Stomach (tissue), 9 donors: ENCODE measurements around the gene PAMR1. TPM values are rescaled to one million over a fixed set of nuclear protein-coding genes. Genes with fewer than 3 reads are reported as not detected.

Experiments used
- DNase-seq, 2 donors: peaks; one replicate each; pipeline versions ENCODE4 v3.0.0 to v3.0.0-alpha.2; 2013 to 2019
- H3K27ac ChIP-seq, 5 donors: fragments of 200-600 bp in 4 of 5; sonication (generic) in 4 of 5; one replicate each; pipeline ENCODE4 v1.5.1; 2013 to 2019; ENCODE audit warnings: mild to moderate bottlenecking in 1 of 5, moderate library complexity in 1 of 5
- H3K27me3 ChIP-seq, 3 donors: fragments of 200-600 bp; sonication (generic); one replicate each; pipeline ENCODE4 v1.5.1; 2017 to 2019; ENCODE audit warnings: mixed run types in 1 of 3
- H3K36me3 ChIP-seq, 4 donors: fragments of 200-600 bp; sonication (generic); 1 replicate in 3 of 4; 2 replicates in 1 of 4; pipeline ENCODE4 v1.5.1; 2016 to 2019
- H3K4me1 ChIP-seq, 4 donors: fragments of 200-600 bp; sonication (generic); one replicate each; pipeline ENCODE4 v1.5.1; 2016 to 2019
- H3K4me3 ChIP-seq, 4 donors: fragments of 200-600 bp; sonication (generic) in 3 of 4; one replicate each; pipeline ENCODE4 v1.5.1; 2016 to 2019; ENCODE audit warnings: mild to moderate bottlenecking in 1 of 4
- H3K9me3 ChIP-seq, 4 donors: fragments of 200-600 bp; sonication (generic); one replicate each; pipeline ENCODE4 v1.5.1; 2016 to 2019
- CTCF ChIP-seq, 7 experiments: fragments of 450-650 bp in 4 of 7; fragments of 200-600 bp in 3 of 7; sonication (generic) in 3 of 7; IDR thresholded peaks; one replicate each; pipeline ENCODE4 v1.5.1; 2016 to 2019; ENCODE audit warnings: antibody characterized with exemption in 7 of 7, control low read depth in 2 of 7, mild to moderate bottlenecking in 1 of 7
- EP300 ChIP-seq: sonication (generic); formaldehyde crosslinking; IDR thresholded peaks from one replicate; pipeline ENCODE4 v1.6.1; 2017; ENCODE audit warnings: antibody characterized with exemption
- POLR2A ChIP-seq, 4 donors: fragments of 450-650 bp; IDR thresholded peaks; one replicate each; pipeline ENCODE4 v1.6.1; 2016; ENCODE audit warnings: antibody characterized with exemption in 4 of 4, control low read depth in 2 of 4, mild to moderate bottlenecking in 1 of 4, moderate library complexity in 1 of 4
- POLR2AphosphoS5 ChIP-seq, 3 donors: sonication (generic); formaldehyde crosslinking; IDR thresholded peaks; one replicate each; pipeline ENCODE4 v1.6.1; 2016; ENCODE audit warnings: antibody characterized with exemption in 3 of 3
- WGBS, 5 donors: extraction: QIAGEN DNeasy Blood & Tissue Kit in 3 of 5; methylation state at CpG; one replicate each; pipeline versions ENCODE4 v1.1.5 to v1.1.7; 2013 to 2018; 5-methylcytosine and 5-hydroxymethylcytosine counted together
- intact Hi-C: fragments of 100-400 bp; cut with DNase I; formaldehyde crosslinking; loops from one replicate; pipeline ENCODE4 v1.15.1; 2023; ENCODE audit warnings: low total_unique reads
- polyA plus RNA-seq, 3 donors: library from polyadenylated mRNA; stranded (reverse); fragments of 200-250 nt; gene quantifications; one replicate each; pipeline ENCODE4 v1.2.3, GENCODE V29; 2013
- total RNA-seq, 5 donors: library from RNA; depleted of rRNA; stranded (reverse); fragments of >200 nt; gene quantifications; one replicate each; pipeline versions ENCODE4 v1.1.0 to v1.2.3, GENCODE V29; 2014 to 2016
- donor health status: healthy with polysubstance abuse.
- donor health status: Bipolar disorder and iron deficiency.
- donor health status: healthy.

Gene PAMR1
- total and polyA plus RNA-seq, 8 donors: under 0.01 to 26.8 (median 0.58) TPM; not detected in 1

DNA sequence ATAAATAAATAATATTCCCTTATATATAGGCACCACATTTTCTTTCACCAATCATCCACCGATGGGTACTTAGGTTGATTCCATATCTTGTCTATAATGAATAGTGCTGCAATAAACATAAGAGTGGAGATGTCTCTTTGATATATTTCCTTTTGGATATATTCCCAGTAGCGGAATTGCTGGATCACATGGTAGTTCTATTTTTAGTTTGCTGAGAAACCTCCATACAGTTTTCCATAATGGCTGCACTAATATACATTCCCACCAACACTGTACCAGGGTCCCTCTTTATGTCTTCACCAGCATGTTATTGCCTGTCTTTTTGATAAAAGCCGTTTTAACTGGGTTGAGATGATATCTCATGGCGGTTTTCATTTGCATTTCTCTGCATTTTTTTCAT is 23.6 kb downstream of the PAMR1 start:
- intact Hi-C loops: no loop called here
- 54 to 78% (median 71%) methylated on average over 4 of the region's 4 CpGs for WGBS, 5 donors

GRCh38 chr11:35500744-35501143 is 24.7 kb downstream of the PAMR1 start:
- DNase-seq: no peak
- H3K27ac ChIP-seq: no peak overlapping the region
- no peaks in the 10 kb centered on the region for H3K27me3 ChIP-seq
- no peaks in the 10 kb centered on the region for H3K36me3 ChIP-seq
- peaks cover 0 to 5% (median 2%) of the 10 kb centered on the region in 4 donors for H3K4me1 ChIP-seq
- peaks cover 0 to 6% (median 0%) of the 10 kb centered on the region in 4 donors for H3K9me3 ChIP-seq
- no peak overlapping the region for H3K4me3 ChIP-seq
- no peak for TF ChIP-seq POLR2A (IDR thresholded peaks at IDR 0.05)
- TF ChIP-seq EP300: no peak
- no peak for TF ChIP-seq POLR2AphosphoS5 (IDR thresholded peaks at IDR 0.05)
- no peak for TF ChIP-seq CTCF (IDR thresholded peaks at IDR 0.05)
- intact Hi-C loops: no loop called here

More for the DNA sequence above, 23.6 kb downstream of the PAMR1 start:
- Histone ChIP-seq H3K9me3 (peaks cover 0 to 6% (median 0%) of the 10 kb centered on the region in 4 donors), H3K4me1 (peaks cover 0 to 5% (median 2%) of the 10 kb centered on the region in 4 donors), H3K27me3 (no peaks in the 10 kb centered on the region), H3K4me3 (no peak overlapping the region), H3K27ac (no peak overlapping the region), H3K36me3 (no peaks in the 10 kb centered on the region)
- no peak for TF ChIP-seq POLR2AphosphoS5 (IDR thresholded peaks at IDR 0.05)
- TF ChIP-seq CTCF (IDR thresholded peaks at IDR 0.05): no peak
- TF ChIP-seq EP300: no peak
- no peak for TF ChIP-seq POLR2A (IDR thresholded peaks at IDR 0.05)
- DNase-seq: peak in 1 of 2 donors; percentile 43

DNA sequence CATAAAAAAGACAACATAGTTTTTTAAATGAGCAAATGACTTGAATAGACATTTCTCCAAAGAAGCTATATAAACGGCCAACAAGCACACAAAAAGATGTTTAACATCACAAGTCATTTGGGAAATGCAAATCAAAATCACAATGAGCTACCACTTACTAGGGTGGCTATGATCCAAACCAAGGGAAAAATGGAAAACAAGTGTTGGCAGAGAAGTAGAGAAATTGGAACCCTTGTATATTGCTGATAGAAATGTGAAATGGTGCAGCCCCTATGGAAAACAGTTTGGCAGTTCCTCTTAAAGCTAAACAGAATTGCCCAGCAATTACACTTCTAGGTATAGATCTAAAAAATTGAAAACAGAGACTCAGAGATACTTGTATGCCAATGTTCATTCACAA is 29.0 kb downstream of the PAMR1 start:
- Histone ChIP-seq H3K27ac (no peak overlapping the region), H3K4me1 (peaks cover 0 to 5% (median 2%) of the 10 kb centered on the region in 4 donors), H3K36me3 (no peaks in the 10 kb centered on the region), H3K27me3 (no peaks in the 10 kb centered on the region), H3K4me3 (no peak overlapping the region), H3K9me3 (no peaks in the 10 kb centered on the region)
- DNase-seq: no peak
- TF ChIP-seq POLR2AphosphoS5 (IDR thresholded peaks at IDR 0.05): no peak
- TF ChIP-seq EP300: no peak
- TF ChIP-seq CTCF (IDR thresholded peaks at IDR 0.05): no peak
- no peak for TF ChIP-seq POLR2A (IDR thresholded peaks at IDR 0.05)
- intact Hi-C loops: no loop called here
- WGBS, 5 donors: 43 to 66% (median 52%) methylated on average over 1 of the region's 1 CpG

DNA sequence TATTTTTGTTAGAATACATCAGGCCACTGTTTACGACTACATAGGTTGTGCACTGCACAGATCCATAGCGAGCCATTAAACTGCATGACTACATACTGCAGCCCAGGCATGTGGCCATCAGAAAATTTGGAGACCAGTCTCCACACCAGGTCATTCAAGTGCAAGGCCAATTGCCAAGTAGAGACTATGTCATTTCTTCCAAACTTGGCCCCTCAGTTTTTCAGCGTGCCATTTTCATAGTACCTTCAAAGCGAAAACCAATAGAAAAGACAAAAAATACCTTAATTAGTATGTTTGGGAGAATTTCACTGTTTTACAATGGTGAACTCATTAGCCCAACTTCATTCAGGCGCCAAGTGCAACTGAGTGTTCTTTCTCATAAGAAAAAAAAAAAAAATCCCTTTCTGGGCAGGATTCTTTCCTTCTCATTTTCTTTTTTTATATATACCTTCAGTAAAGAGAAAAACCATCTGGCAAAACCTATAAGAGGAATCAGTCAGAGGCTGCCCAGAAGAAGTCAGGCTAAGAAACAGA is 30.4 kb downstream of the PAMR1 start:
- TF ChIP-seq POLR2A (IDR thresholded peaks at IDR 0.05) (no peak), CTCF (IDR thresholded peaks at IDR 0.05) (no peak), POLR2AphosphoS5 (IDR thresholded peaks at IDR 0.05) (no peak), EP300 (no peak)
- Histone ChIP-seq H3K27me3 (no peaks in the 10 kb centered on the region), H3K4me3 (no peak overlapping the region), H3K36me3 (no peaks in the 10 kb centered on the region), H3K9me3 (no peaks in the 10 kb centered on the region), H3K4me1 (peaks cover 0 to 5% (median 2%) of the 10 kb centered on the region in 4 donors), H3K27ac (no peak overlapping the region)
- DNase-seq: no peak
- intact Hi-C loops: no loop called here
- WGBS, 5 donors: 90 to 97% (median 95%) methylated on average over 5 of the region's 5 CpGs
